Measurements from ENCODE around the gene MCHR1. TPM values are rescaled to one million over a fixed set of nuclear protein-coding genes. Genes with fewer than 3 reads are reported as not detected.
A peak's percentile ranks its signal among the peaks of the same experiment; 100 is the strongest.

The MCHR1 gene
- total and polyA plus RNA-seq, 3 experiments from 2014 or later, result not detected

DNA sequence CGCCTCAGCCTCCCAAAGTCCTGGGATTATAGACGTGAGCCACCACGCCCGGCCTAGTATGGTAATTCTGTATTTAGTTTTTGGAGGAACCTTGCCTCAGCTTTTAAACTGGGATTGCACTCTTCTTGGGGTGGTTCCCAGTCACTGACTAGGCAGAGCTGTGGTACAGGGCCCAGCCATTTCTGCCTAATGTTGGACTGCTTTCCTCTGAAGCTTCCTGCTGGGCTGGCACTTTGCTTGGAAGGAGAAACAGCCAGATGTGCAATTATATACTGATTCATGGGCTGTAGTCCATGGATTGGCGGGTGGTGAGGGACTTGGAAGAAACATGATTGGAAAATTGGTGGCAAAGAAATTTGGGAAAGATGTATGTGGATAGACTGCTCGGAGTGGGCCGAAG is 17.6 kb upstream of the MCHR1 start:
- H3K9me3 Mint-ChIP-seq, result no peaks in the 10 kb centered on the region
- no peak for DNase-seq
- no peak overlapping the region for H3K4me3 Mint-ChIP-seq
- H3K9me3 ChIP-seq (ENCODE audit: low read length), result no peaks in the 10 kb centered on the region
- no peak overlapping the region for H3K27ac ChIP-seq (ENCODE audit: low read depth, low read length)
- H3K36me3 Mint-ChIP-seq, result no peaks in the 10 kb centered on the region
- H3K4me3 ChIP-seq (ENCODE audit: low read length), result no peak overlapping the region
- POLR2A ChIA-PET, result no interaction called here
- H3K27ac Mint-ChIP-seq, result peak overlapping the region in 2 of 8 donors; percentile 30 to 45
- H3K36me3 ChIP-seq (ENCODE audit: insufficient read depth, low read length), result no peaks in the 10 kb centered on the region
- H3K27me3 Mint-ChIP-seq, result no peaks in the 10 kb centered on the region
- CTCF ChIA-PET, result interaction anchor here (0.9 to 1.1 kb wide), 2 partner anchors 15 to 21 kb away, joined by 3 read pairs; no protein-coding TSS in a partner anchor
- H3K4me1 ChIP-seq (ENCODE audit: insufficient read depth, low read length), result no peaks in the 10 kb centered on the region
- no peaks in the 10 kb centered on the region for H3K27me3 ChIP-seq (ENCODE audit: insufficient read depth, low read length, poor library complexity, severe bottlenecking)
- no peaks in the 10 kb centered on the region for H3K4me1 Mint-ChIP-seq

- POLR2A ChIA-PET, result no interaction called here
- no peak overlapping the region for H3K4me3 ChIP-seq (ENCODE audit: low read length)
- Mint-ChIP-seq H3K4me3 (no peak overlapping the region), H3K4me1 (peaks cover 6 to 10% (median 6%) of the 10 kb centered on the region in 3 donors), H3K27ac (no peak overlapping the region), H3K36me3 (no peaks in the 10 kb centered on the region), H3K27me3 (peaks cover 0 to 2% of the 10 kb centered on the region in 2 donors), H3K9me3 (no peaks in the 10 kb centered on the region)
- H3K9me3 ChIP-seq (ENCODE audit: low read length), result no peaks in the 10 kb centered on the region
- H3K27me3 ChIP-seq (ENCODE audit: insufficient read depth, low read length, poor library complexity, severe bottlenecking), result no peaks in the 10 kb centered on the region
- no peaks in the 10 kb centered on the region for H3K4me1 ChIP-seq (ENCODE audit: insufficient read depth, low read length)
- H3K27ac ChIP-seq (ENCODE audit: low read depth, low read length), result no peak overlapping the region
- DNase-seq, result no peak
- CTCF ChIA-PET, result no interaction called here
- no peaks in the 10 kb centered on the region for H3K36me3 ChIP-seq (ENCODE audit: insufficient read depth, low read length)
Measured at GRCh38 chr22:40665312-40665711, 14.0 kb upstream of the MCHR1 start.

DNA sequence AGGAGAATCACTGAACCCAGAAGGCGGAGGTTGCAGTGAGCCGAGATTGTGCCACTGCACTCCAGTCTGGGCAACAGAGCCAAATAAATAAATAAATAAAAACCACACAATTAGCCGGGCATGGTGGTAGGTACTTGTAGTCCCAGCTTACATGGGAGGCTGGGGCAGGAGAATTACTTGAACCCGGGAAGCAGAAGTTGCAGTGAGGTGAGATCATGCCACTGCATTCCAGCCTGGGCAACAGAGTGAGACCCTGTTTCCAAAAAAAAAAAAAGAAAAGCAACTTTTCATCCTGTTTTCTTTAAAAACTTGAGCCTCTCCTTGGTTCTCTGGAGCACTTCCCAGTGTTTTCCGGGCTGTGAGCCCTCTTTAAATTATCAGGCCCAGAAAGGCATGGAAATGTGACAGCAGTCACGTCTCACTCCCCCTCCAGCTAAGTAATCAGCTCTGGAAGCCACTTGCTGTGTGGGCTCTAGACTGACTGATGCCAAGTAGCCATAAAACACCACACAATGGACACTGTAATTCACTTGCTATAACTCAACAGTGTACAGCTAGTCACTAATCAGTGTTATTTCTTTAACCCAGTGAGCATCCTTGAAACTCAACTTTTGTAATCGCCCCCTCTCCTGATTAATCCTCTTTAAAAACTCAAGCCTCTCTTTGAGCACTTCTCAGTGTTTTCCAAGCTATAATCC is 13.0 kb upstream of the MCHR1 start:
- H3K4me3 Mint-ChIP-seq, result no peak overlapping the region
- peaks cover 6 to 10% (median 6%) of the 10 kb centered on the region in 3 donors for H3K4me1 Mint-ChIP-seq
- CTCF ChIA-PET, result no interaction called here
- no peaks in the 10 kb centered on the region for H3K36me3 ChIP-seq (ENCODE audit: insufficient read depth, low read length)
- H3K9me3 ChIP-seq (ENCODE audit: low read length), result no peaks in the 10 kb centered on the region
- no peaks in the 10 kb centered on the region for H3K36me3 Mint-ChIP-seq
- no peak for DNase-seq
- H3K9me3 Mint-ChIP-seq, result no peaks in the 10 kb centered on the region
- peaks cover 0 to 2% of the 10 kb centered on the region in 2 donors for H3K27me3 Mint-ChIP-seq
- H3K4me1 ChIP-seq (ENCODE audit: insufficient read depth, low read length), result no peaks in the 10 kb centered on the region
- H3K27ac Mint-ChIP-seq, result no peak overlapping the region
- H3K27ac ChIP-seq (ENCODE audit: low read depth, low read length), result no peak overlapping the region
- POLR2A ChIA-PET, result interaction anchor here (0.5 kb wide), 1 partner anchor 93 kb away, joined by 3 read pairs; no protein-coding TSS in a partner anchor
- no peak overlapping the region for H3K4me3 ChIP-seq (ENCODE audit: low read length)
- H3K27me3 ChIP-seq (ENCODE audit: insufficient read depth, low read length, poor library complexity, severe bottlenecking), result no peaks in the 10 kb centered on the region

- Histone ChIP-seq H3K36me3 (ENCODE audit: insufficient read depth, low read length) (no peaks in the 10 kb centered on the region), H3K4me1 (ENCODE audit: insufficient read depth, low read length) (no peaks in the 10 kb centered on the region), H3K27ac (ENCODE audit: low read depth, low read length) (no peak overlapping the region), H3K27me3 (ENCODE audit: insufficient read depth, low read length, poor library complexity, severe bottlenecking) (no peaks in the 10 kb centered on the region), H3K4me3 (ENCODE audit: low read length) (no peak overlapping the region), H3K9me3 (ENCODE audit: low read length) (no peaks in the 10 kb centered on the region)
- no peak overlapping the region for H3K4me3 Mint-ChIP-seq
- H3K4me1 Mint-ChIP-seq, result peaks cover 6 to 10% (median 6%) of the 10 kb centered on the region in 3 donors
- H3K9me3 Mint-ChIP-seq, result no peaks in the 10 kb centered on the region
- POLR2A ChIA-PET, result no interaction called here
- CTCF ChIA-PET, result no interaction called here
- peaks cover 0 to 2% of the 10 kb centered on the region in 2 donors for H3K27me3 Mint-ChIP-seq
- no peaks in the 10 kb centered on the region for H3K36me3 Mint-ChIP-seq
- DNase-seq, result no peak
- peak overlapping the region in 2 of 8 donors; percentile 8 to 44 for H3K27ac Mint-ChIP-seq
Measured at GRCh38 chr22:40668611-40669411, 10.5 kb upstream of the MCHR1 start.

- H3K4me3 Mint-ChIP-seq, result no peak overlapping the region
- peaks cover 0 to 2% of the 10 kb centered on the region in 2 donors for H3K27me3 Mint-ChIP-seq
- Histone ChIP-seq H3K9me3 (ENCODE audit: low read length) (no peaks in the 10 kb centered on the region), H3K27me3 (ENCODE audit: insufficient read depth, low read length, poor library complexity, severe bottlenecking) (no peaks in the 10 kb centered on the region), H3K4me1 (ENCODE audit: insufficient read depth, low read length) (no peaks in the 10 kb centered on the region), H3K27ac (ENCODE audit: low read depth, low read length) (no peak overlapping the region), H3K4me3 (ENCODE audit: low read length) (no peak overlapping the region), H3K36me3 (ENCODE audit: insufficient read depth, low read length) (no peaks in the 10 kb centered on the region)
- no peak overlapping the region for H3K27ac Mint-ChIP-seq
- H3K36me3 Mint-ChIP-seq, result no peaks in the 10 kb centered on the region
- no peak for DNase-seq
- CTCF ChIA-PET, result no interaction called here
- no peaks in the 10 kb centered on the region for H3K9me3 Mint-ChIP-seq
- POLR2A ChIA-PET, result no interaction called here
- H3K4me1 Mint-ChIP-seq, result peaks cover 6 to 10% (median 6%) of the 10 kb centered on the region in 3 donors
Measured at GRCh38 chr22:40670058-40670457, 9.2 kb upstream of the MCHR1 start.

GRCh38 chr22:40671369-40671768 is 7.9 kb upstream of the MCHR1 start:
- DNase-seq, result no peak
- H3K4me3 ChIP-seq (ENCODE audit: low read length), result no peak overlapping the region
- H3K27me3 ChIP-seq (ENCODE audit: insufficient read depth, low read length, poor library complexity, severe bottlenecking), result no peaks in the 10 kb centered on the region
- Mint-ChIP-seq H3K4me3 (no peak overlapping the region), H3K27me3 (peaks cover 0 to 2% of the 10 kb centered on the region in 2 donors), H3K27ac (no peak overlapping the region), H3K36me3 (no peaks in the 10 kb centered on the region), H3K4me1 (peaks cover 6 to 10% (median 6%) of the 10 kb centered on the region in 3 donors), H3K9me3 (no peaks in the 10 kb centered on the region)
- no peaks in the 10 kb centered on the region for H3K9me3 ChIP-seq (ENCODE audit: low read length)
- H3K36me3 ChIP-seq (ENCODE audit: insufficient read depth, low read length), result no peaks in the 10 kb centered on the region
- POLR2A ChIA-PET, result no interaction called here
- H3K4me1 ChIP-seq (ENCODE audit: insufficient read depth, low read length), result no peaks in the 10 kb centered on the region
- H3K27ac ChIP-seq (ENCODE audit: low read depth, low read length), result no peak overlapping the region
- CTCF ChIA-PET, result interaction anchor here (1.0 kb wide), 2 partner anchors 11 to 231 kb away, joined by 4 to 5 read pairs; no protein-coding TSS in a partner anchor

GRCh38 chr22:40671796-40672360 is 7.4 kb upstream of the MCHR1 start:
- Mint-ChIP-seq H3K27me3 (peaks cover 0 to 2% of the 10 kb centered on the region in 2 donors), H3K4me1 (peaks cover 6 to 10% (median 6%) of the 10 kb centered on the region in 3 donors), H3K36me3 (no peaks in the 10 kb centered on the region), H3K9me3 (no peaks in the 10 kb centered on the region), H3K27ac (no peak overlapping the region), H3K4me3 (no peak overlapping the region)
- Histone ChIP-seq H3K9me3 (ENCODE audit: low read length) (no peaks in the 10 kb centered on the region), H3K27me3 (ENCODE audit: insufficient read depth, low read length, poor library complexity, severe bottlenecking) (no peaks in the 10 kb centered on the region), H3K36me3 (ENCODE audit: insufficient read depth, low read length) (no peaks in the 10 kb centered on the region), H3K27ac (ENCODE audit: low read depth, low read length) (no peak overlapping the region), H3K4me1 (ENCODE audit: insufficient read depth, low read length) (no peaks in the 10 kb centered on the region), H3K4me3 (ENCODE audit: low read length) (no peak overlapping the region)
- DNase-seq, result no peak
- ChIA-PET CTCF (interaction anchor here (1.0 kb wide), 2 partner anchors 11 to 231 kb away, joined by 4 to 5 read pairs; no protein-coding TSS in a partner anchor), POLR2A (no interaction called here)

GRCh38 chr22:40673017-40673416 is 6.3 kb upstream of the MCHR1 start:
- Mint-ChIP-seq H3K36me3 (no peaks in the 10 kb centered on the region), H3K4me3 (no peak overlapping the region), H3K4me1 (peaks cover 6 to 10% (median 6%) of the 10 kb centered on the region in 3 donors), H3K27me3 (peaks cover 0 to 2% of the 10 kb centered on the region in 2 donors), H3K9me3 (no peaks in the 10 kb centered on the region), H3K27ac (no peak overlapping the region)
- DNase-seq, result no peak
- Histone ChIP-seq H3K4me3 (ENCODE audit: low read length) (no peak overlapping the region), H3K36me3 (ENCODE audit: insufficient read depth, low read length) (no peaks in the 10 kb centered on the region), H3K4me1 (ENCODE audit: insufficient read depth, low read length) (no peaks in the 10 kb centered on the region), H3K27me3 (ENCODE audit: insufficient read depth, low read length, poor library complexity, severe bottlenecking) (no peaks in the 10 kb centered on the region), H3K27ac (ENCODE audit: low read depth, low read length) (no peak overlapping the region), H3K9me3 (ENCODE audit: low read length) (no peaks in the 10 kb centered on the region)
- POLR2A ChIA-PET, result no interaction called here
- CTCF ChIA-PET, result no interaction called here

Measured in CD8-positive, alpha-beta memory T cell (primary cell).